Psoas muscle (tissue), 8 donors: ENCODE measurements around the gene EHMT1. TPM values are rescaled to one million over a fixed set of nuclear protein-coding genes. Genes with fewer than 3 reads are reported as not detected.

Experiments used
- ATAC-seq, 4 donors: fragments of 200-7000 bp; cut with Tn5 transposase; one replicate each; pipeline ENCODE4 v1.9.1; 2020; ENCODE audit warnings: moderate library complexity in 3 of 4, mild to moderate bottlenecking in 2 of 4
- DNase-seq, 2 donors: peaks; one replicate each; pipeline ENCODE4 v3.0.0-alpha.2; 2020
- H3K27ac ChIP-seq: fragments of 200-600 bp; one replicate; pipeline ENCODE4 v1.8.0; 2022
- H3K27me3 ChIP-seq, 3 donors: fragments of 200-600 bp in 1 of 3; one replicate each; pipeline versions ENCODE4 v1.6.1 to v1.8.0; 2013 to 2022; ENCODE audit warnings: low read length in 2 of 3, mild to moderate bottlenecking in 2 of 3, moderate library complexity in 1 of 3; ENCODE audit not compliant: insufficient read depth in 3 of 3
- H3K36me3 ChIP-seq, 2 donors: fragments of 200-600 bp in 1 of 2; one replicate each; pipeline versions ENCODE4 v1.6.1 to v1.8.0; 2013 to 2022; ENCODE audit warnings: low read depth in 1 of 2, mild to moderate bottlenecking in 1 of 2, moderate library complexity in 1 of 2; ENCODE audit not compliant: insufficient read depth in 1 of 2
- H3K4me1 ChIP-seq: fragments of 200-600 bp; one replicate; pipeline ENCODE4 v1.8.0; 2022
- H3K4me3 ChIP-seq: fragments of 200-600 bp; one replicate; pipeline ENCODE4 v1.8.0; 2022; ENCODE audit warnings: mild to moderate bottlenecking
- H3K9me3 ChIP-seq: fragments of 200-600 bp; one replicate; pipeline ENCODE4 v1.8.0; 2022
- WGBS, 3 donors: extraction: QIAGEN DNeasy Blood & Tissue Kit; methylation state at CpG; one replicate each; pipeline versions ENCODE4 v1.1.6 to v1.1.7; 2013; 5-methylcytosine and 5-hydroxymethylcytosine counted together
- intact Hi-C, 2 donors: fragments of 100-400 bp; cut with DNase I; formaldehyde crosslinking; loops; one replicate each; pipeline versions ENCODE4 v1.11.0 to v1.14.2; 2022
- polyA plus RNA-seq, 3 donors: library from polyadenylated mRNA; stranded (reverse); fragments of 200-250 nt; gene quantifications; one replicate each; pipeline ENCODE4 v1.2.3, GENCODE V29; 2013
- total RNA-seq, 4 donors: library from RNA; stranded (reverse); fragmentation: NEBNext Ultra II Directional in 2 of 4; extraction: Animal tissue kit (Norgen Biotek cat#: 25700) in 2 of 4; gene quantifications; one replicate each; pipeline versions ENCODE4 v1.2.1 to v1.2.4, GENCODE V29; 2021 to 2023
- TF ChIP-seq, protein P1 (sequence below): fragments of 200-600 bp; IDR thresholded peaks from one replicate; pipeline ENCODE4 v1.8.0; 2022; ENCODE audit warnings: antibody characterized with exemption
- donor health status: healthy with polysubstance abuse.
- donor health status: DM: no; HTN: no; CAD: no; lungs with moderate emphysema.
- donor health status: Bipolar disorder and iron deficiency.
- donor health status: healthy.
- donor health status: DM: yes; HTN: yes; CAD: no.
- donor health status: DM: no; HTN: no; CAD: no.
- donor health status: DM: no; HTN: no; CAD: no.
- donor health status: DM: yes; HTN: yes; CAD: no.

Gene EHMT1
- total and polyA plus RNA-seq, 7 donors = 29.0 to 49.6 (median 31.2) TPM

GRCh38 chr9:137783521-137783920, 164.7 kb downstream of the EHMT1 start:
- intact Hi-C loops = no loop called here
- TF ChIP-seq, protein P1, sequence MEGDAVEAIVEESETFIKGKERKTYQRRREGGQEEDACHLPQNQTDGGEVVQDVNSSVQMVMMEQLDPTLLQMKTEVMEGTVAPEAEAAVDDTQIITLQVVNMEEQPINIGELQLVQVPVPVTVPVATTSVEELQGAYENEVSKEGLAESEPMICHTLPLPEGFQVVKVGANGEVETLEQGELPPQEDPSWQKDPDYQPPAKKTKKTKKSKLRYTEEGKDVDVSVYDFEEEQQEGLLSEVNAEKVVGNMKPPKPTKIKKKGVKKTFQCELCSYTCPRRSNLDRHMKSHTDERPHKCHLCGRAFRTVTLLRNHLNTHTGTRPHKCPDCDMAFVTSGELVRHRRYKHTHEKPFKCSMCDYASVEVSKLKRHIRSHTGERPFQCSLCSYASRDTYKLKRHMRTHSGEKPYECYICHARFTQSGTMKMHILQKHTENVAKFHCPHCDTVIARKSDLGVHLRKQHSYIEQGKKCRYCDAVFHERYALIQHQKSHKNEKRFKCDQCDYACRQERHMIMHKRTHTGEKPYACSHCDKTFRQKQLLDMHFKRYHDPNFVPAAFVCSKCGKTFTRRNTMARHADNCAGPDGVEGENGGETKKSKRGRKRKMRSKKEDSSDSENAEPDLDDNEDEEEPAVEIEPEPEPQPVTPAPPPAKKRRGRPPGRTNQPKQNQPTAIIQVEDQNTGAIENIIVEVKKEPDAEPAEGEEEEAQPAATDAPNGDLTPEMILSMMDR = no peak
- 59 to 82% (median 63%) methylated on average over 12 of the region's 12 CpGs for WGBS, 3 donors
- DNase-seq (no peak), ATAC-seq (no peak)
- Histone ChIP-seq H3K4me1 (no peaks in the 10 kb centered on the region), H3K36me3 (peaks cover 0 to 65% of the 10 kb centered on the region in 2 donors), H3K27ac (no peak overlapping the region), H3K27me3 (no peaks in the 10 kb centered on the region), H3K4me3 (no peak overlapping the region), H3K9me3 (no peaks in the 10 kb centered on the region)

- Histone ChIP-seq H3K27ac (no peak overlapping the region), H3K36me3 (peaks cover 0 to 60% of the 10 kb centered on the region in 2 donors), H3K4me1 (no peaks in the 10 kb centered on the region), H3K4me3 (no peak overlapping the region), H3K27me3 (no peaks in the 10 kb centered on the region), H3K9me3 (no peaks in the 10 kb centered on the region)
- TF ChIP-seq, protein P1 = no peak
- 72 to 82% (median 76%) methylated on average over 12 of the region's 12 CpGs for WGBS, 3 donors
- ATAC-seq (no peak), DNase-seq (no peak)
- intact Hi-C loops = no loop called here
Observed at GRCh38 chr9:137784046-137784445, 165.2 kb downstream of the EHMT1 start.

GRCh38 chr9:137784641-137785513, 166.1 kb downstream of the EHMT1 start:
- ATAC-seq (no peak), DNase-seq (no peak)
- TF ChIP-seq, protein P1 = no peak
- intact Hi-C loops = no loop called here
- Histone ChIP-seq H3K36me3 (peaks cover 0 to 51% of the 10 kb centered on the region in 2 donors), H3K27me3 (no peaks in the 10 kb centered on the region), H3K4me3 (no peak overlapping the region), H3K4me1 (no peaks in the 10 kb centered on the region), H3K9me3 (no peaks in the 10 kb centered on the region), H3K27ac (no peak overlapping the region)
- 85 to 90% (median 87%) methylated on average over 17 to 20 of the region's 20 CpGs for WGBS, 3 donors

GRCh38 chr9:137785704-137786161, 166.9 kb downstream of the EHMT1 start:
- Histone ChIP-seq H3K9me3 (no peaks in the 10 kb centered on the region), H3K4me3 (no peak overlapping the region), H3K27me3 (no peaks in the 10 kb centered on the region), H3K36me3 (peaks cover 0 to 57% of the 10 kb centered on the region in 2 donors), H3K27ac (no peak overlapping the region), H3K4me1 (no peaks in the 10 kb centered on the region)
- no peak for DNase-seq
- no peak for ATAC-seq
- intact Hi-C loops = no loop called here
- TF ChIP-seq, protein P1 = no peak
- 71 to 76% (median 76%) methylated on average over 16 of the region's 16 CpGs for WGBS, 3 donors
